Measurements from ENCODE around the gene CYFIP2.
"Not testable (repeated sequence)": the region's sequence is repeated elsewhere in the genome, so short reads cannot be mapped to it uniquely, and the experiment has no call there.

The CYFIP2 gene

DNA sequence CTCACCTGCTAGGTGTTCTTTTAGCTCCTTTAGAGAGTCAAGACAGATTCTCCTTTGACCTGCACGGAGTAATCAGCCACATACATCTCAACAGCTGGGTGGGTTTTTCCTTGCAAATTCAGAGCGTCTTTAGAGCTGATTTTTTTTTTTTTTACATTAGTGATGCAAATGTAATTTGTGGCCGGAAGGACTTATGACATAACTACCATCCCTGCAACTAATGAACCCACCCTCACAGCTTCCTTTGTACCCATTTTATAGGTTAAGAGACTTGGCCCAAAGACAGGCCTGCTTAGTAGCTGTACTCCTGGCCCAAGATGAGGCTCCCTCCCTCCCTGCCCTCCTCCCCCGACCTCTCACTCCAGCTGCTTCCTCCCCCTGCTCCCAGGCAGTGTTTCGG is 124.2 kb downstream of the CYFIP2 start:
- no peak for DNase-seq
- ATAC-seq, result peak; percentile 23

- DNase-seq (peak; percentile 69), ATAC-seq (peak; percentile 98)
These were observed 124.8 kb downstream of the CYFIP2 start for GRCh38 chr5:157390551-157391297.

- no peak for ATAC-seq
- no peak for DNase-seq
These were observed 132.4 kb downstream of the CYFIP2 start for GRCh38 chr5:157398305-157398704.

GRCh38 chr5:157400741-157401495 is 135.0 kb downstream of the CYFIP2 start:
- ATAC-seq, result peak; percentile 55
- DNase-seq, result no peak

DNA sequence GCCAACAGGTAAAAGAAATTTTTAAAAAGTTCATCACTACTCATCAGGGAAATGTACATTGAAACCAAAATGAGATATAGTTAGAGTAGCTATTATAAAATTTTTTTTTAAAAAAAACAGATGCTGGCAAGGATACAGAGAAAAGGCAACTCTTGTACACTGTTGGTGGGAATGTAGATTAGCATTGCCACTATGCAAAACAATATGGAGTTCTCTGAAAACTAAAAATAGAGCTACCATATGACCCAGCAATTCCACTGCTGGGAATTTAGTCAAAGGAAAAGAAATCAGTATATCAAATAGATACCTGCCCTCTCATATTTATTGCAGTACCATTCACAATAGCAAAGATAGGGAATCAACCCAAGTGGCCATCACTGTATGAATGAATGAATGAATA is 149.9 kb downstream of the CYFIP2 start:
- ATAC-seq (no peak), DNase-seq (no peak)

DNA sequence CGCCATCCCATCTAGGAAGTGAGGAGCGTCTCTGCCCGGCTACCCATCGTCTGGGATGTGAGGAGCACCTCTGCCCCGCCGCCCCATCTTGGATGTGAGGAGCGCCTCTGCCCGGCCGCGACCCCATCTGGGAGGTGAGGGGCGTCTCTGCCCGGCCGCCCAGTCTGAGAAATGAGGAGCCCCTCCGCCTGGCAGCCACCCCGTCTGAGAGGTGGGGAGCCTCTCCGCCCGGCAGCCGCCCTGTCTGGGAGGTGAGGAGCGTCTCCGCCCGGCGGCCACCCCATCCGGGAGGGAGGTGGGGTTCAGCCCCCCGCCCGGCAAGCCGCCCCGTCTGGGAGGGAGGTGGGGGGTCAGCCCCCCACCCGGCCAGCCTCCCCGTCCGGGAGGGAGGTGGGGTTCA is 153.6 kb downstream of the CYFIP2 start:
- not testable (repeated sequence) for DNase-seq

DNA sequence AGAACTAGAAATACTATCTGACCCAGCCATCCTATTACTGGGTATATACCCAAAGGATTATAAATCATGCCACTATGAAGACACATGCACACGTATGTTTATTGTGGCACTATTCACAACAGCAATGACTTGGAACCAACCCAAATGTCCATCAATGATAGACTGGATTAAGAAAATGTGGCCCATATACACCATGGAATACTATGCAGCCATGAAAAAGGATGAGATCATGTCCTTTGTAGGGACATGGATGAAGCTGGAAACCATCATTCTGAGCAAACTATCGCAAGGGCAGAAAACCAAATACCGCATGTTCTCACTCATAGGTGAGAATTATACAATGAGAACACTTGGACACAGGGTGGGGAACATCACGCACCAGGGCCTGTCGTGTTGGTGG is 164.0 kb downstream of the CYFIP2 start:
- ATAC-seq, DNase-seq: not testable (repeated sequence)

More for the DNA sequence above, 153.6 kb downstream of the CYFIP2 start:
- ATAC-seq, result not testable (repeated sequence)

DNA sequence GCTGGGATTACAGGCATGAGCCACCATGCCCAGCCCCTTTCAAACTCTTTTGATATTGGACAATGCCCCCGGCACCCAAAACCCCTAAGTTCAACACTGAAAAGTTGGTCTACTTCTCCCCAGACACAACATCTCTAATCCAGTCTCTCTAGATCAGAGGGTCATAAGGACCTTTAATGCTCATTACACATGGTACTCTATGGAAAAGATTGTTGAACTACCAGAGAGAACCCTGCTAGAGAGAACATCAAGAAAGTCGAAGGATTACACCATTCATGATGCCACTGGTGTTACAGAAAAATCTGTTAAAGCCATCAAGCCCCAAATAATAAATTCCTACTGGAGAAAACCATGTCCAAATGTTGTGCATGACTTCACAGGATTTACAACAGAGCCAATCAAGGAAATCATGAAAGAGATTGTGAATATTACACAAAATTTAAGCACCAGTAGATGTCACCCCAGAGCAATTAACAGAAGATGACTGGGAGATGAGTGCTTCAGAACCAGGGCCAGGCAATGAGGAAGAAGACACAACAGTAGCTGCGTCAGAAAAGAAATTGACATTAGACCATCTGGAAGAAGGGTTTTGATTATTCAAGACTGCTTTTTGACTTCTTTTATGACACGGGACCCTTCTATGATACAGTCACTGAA is 165.7 kb downstream of the CYFIP2 start:
- peak; percentile 7 for DNase-seq

DNA sequence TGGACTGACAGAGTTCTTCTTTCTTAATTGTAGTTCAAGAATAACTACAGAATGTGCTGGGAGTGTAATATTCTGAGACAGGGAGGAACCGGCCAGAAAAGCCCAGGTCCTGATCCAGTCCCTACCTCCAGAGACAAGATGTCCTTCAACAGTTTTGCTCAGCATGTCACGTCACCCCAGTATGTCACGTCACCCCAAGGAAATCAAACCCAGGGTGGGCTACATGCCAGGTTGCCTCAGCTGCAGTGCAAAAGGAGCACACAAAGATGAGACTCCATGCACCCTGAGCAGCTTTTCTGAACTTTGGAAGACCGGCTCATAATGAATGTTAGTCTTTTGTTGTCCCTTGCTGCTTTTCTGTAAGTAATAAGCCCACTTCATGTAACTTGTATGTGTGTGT is 168.2 kb downstream of the CYFIP2 start:
- DNase-seq, result no peak
- no peak for ATAC-seq

More for the DNA sequence above, 165.7 kb downstream of the CYFIP2 start:
- ATAC-seq, result peak; percentile 75

DNA sequence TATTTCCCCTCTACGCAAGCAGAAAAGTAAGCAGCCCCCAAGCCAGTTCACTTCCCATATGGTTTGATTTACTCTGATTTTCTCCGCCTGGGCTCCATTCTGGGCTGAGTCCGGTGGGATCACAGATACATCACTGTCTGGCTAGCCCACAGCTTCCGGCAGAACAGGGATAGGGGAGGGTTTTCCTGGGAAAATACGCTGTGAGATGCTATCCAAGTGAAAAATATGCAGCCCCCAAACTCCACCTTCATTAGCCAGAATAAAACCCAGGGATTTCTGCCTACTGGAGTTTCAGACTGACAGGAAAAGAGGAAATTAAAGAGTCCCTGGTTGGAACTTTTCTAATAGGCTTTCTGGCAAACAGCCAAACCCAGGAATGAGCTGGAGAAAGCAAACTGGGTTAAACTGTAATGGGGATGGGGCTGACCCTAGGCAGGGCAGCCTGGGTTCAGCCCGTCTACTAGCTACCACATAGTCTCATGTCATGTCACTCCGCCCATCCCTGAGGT is 177.2 kb downstream of the CYFIP2 start:
- DNase-seq (no peak), ATAC-seq (no peak)

- ATAC-seq (no peak), DNase-seq (no peak)
These were observed 178.3 kb downstream of the CYFIP2 start for GRCh38 chr5:157444224-157444623.

Measured in stimulated activated naive CD8-positive, alpha-beta T cell treated with anti-CD3 and anti-CD28 coated beads, Interleukin-15, Interleukin-2, amounts not matched to agents 100 U/mL and 50 U/mL, for 24 hours (primary cell).